Fibroblast of the aortic adventitia (primary cell): ENCODE measurements around the gene TUFM. TPM values are rescaled to one million over a fixed set of nuclear protein-coding genes. Genes with fewer than 3 reads are reported as not detected.

Experiments used
- DNase-seq: peaks from one replicate; pipeline ENCODE4 v3.0.0-alpha.2; 2010; ENCODE audit warnings: low read depth
- H3K4me3 ChIP-seq: 2 replicates; pipeline ENCODE4 v1.5.1; 2011; ENCODE audit warnings: low read depth, mild to moderate bottlenecking, control low read depth, low read length, moderate library complexity
- CTCF ChIP-seq: IDR thresholded peaks from 2 replicates; pipeline ENCODE4 v1.5.1; 2011; ENCODE audit warnings: mild to moderate bottlenecking, low read length, control low read depth, inconsistent platforms; ENCODE audit not compliant: insufficient read depth
- total RNA-seq: library from RNA; depleted of rRNA; stranded (reverse); fragments of >200 nt; gene quantifications from 2 replicates; pipeline ENCODE4 v1.2.3, GENCODE V29; 2012; ENCODE audit warnings: low replicate concordance

Gene TUFM
- total RNA-seq, 1 donor = 74.6 TPM

DNA sequence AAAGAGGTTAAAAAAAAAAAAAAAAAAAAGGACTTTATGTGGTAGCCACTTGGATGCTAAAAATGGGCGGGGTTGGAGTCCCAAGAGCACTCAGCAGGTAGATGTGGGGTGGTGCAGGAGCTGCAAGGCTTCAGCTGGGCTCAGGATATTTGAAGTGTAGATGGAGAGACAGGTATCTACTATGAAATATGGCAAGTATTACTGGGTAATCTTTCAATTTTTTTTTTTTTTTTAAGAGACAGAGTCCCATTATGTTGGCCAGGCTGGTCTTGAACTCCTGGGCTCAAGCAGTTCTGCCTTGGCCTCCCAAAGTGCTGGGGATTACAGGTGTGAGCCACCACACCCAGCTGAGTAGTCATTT lies 7.6 kb downstream of the TUFM start:
- no peak for DNase-seq
- no peak overlapping the region for H3K4me3 ChIP-seq
- TF ChIP-seq CTCF = no peak

DNA sequence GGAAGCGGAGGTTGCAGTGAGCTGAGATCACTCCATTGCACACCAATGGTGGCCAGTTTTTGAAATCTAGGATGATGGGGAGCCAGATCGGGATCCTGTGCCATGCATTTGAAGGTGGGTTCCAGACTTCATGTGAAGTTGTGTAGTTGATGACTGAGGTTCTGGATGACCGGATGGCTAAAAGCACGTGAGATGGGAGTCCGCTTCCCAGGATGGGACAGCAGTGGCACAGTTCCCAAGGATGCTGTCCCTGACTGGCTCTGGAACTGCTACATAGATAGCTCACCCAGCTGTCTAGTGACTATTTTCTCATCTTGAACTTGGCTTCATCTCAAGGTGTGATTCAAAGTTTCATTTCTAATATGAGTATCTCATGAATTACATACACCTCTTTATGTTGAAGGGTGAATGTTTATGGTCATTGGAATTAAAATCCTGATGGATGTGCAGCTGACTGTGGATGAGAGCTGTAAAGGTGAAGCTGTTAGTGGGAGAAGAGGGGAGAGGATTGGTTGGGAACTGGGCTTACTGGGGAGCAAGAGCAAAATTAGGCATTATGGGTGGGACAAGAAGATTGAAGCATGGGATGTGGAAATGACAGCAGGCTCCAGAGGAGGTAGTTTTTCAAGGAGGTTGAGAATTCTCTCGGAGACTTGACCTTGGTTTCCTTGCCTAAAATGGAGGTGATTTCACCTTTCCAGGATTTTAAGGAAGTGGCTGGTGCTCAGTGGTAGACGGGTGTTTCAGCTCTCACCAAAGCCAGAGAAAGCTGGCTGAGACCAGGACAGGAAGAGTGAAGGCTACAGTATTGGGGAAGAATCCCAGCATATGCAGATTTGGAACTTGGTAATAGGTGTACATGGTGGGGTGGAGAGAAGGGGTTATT lies 8.2 kb downstream of the TUFM start:
- no peak for TF ChIP-seq CTCF
- no peak for DNase-seq
- H3K4me3 ChIP-seq = no peak overlapping the region

DNA sequence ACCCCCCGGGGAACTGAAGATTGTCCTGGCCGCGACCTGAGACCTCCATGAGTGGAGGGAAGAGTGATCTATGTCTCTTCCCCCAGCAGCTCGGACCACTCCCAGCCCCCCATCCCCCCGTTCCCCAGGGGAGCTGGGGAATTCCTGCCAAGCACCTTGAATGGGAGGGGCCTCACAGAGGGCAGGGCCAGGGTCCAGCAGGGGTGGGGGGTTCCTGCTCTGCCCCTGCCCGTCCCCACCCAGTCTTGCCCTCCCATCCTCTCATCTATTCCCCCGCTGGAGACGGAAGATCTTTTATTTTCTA lies 9.4 kb downstream of the TUFM start:
- TF ChIP-seq CTCF = no peak
- no peak for DNase-seq
- H3K4me3 ChIP-seq = no peak overlapping the region

GRCh38 chr16:28835864-28836760 lies 10.0 kb downstream of the TUFM start:
- no peak overlapping the region for H3K4me3 ChIP-seq
- DNase-seq = no peak
- TF ChIP-seq CTCF = no peak

DNA sequence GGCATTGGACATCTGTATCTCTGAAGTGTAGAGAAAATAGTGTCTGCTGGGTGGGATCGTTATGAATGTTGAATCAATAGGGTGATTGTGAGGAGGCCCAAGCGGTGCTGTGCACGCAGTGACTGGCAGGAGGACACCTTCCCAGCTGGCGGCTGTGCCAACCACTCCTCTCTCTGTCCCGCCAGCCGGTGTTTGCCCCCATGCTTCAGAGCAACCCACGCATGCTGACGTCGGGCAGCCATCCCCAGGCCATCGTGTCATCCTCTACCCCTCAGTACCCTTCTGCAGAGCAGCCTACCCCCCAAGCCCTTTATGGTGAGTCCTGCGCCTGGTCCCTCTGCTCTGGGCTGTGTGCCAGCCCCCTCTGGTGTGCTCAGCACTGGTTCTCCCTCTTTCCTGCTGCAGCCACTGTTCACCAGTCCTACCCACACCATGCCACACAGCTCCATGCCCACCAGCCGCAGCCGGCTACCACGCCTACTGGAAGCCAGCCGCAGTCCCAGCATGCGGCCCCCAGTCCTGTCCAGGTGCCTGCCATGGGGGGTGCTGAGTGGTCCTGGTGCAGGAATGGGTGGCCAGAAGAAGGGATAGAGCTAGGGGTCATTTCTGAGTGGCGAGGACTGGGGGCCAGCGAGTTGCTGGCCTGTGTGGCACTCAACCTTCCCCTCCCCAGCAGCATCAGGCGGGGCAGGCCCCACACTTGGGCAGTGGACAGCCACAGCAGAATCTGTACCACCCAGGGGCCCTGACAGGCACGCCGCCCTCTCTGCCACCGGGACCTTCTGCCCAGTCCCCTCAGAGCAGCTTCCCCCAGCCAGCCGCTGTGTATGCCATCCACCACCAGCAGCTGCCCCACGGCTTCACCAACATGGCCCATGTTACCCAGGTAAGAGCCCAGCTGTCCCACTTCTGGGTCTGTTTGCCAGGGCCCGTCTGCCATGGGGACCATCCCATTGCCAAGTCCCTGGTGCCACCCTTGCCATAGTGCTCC lies 11.0 kb downstream of the TUFM start:
- no peak overlapping the region for H3K4me3 ChIP-seq
- no peak for DNase-seq
- TF ChIP-seq CTCF = no peak

DNA sequence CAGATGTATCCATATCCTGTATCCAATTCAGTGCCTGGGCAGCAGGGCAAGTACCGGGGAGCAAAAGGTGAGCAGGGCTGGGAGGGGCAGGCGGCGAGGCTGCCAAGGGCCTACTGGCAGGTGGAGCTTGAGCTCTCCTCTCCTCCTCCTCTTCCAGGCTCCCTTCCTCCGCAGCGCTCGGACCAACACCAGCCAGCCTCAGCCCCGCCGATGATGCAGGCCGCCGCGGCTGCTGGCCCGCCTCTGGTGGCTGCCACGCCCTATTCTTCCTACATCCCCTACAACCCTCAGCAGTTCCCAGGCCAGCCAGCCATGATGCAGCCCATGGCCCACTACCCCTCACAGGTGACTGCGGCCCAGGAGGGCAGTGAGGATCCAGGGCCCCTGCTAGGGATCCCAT lies 11.8 kb downstream of the TUFM start:
- DNase-seq = no peak
- no peak overlapping the region for H3K4me3 ChIP-seq
- TF ChIP-seq CTCF = no peak
